IMR-90 (cell line): Measurements from ENCODE around the gene USP40. TPM values are rescaled to one million over a fixed set of nuclear protein-coding genes. Genes with fewer than 3 reads are reported as not detected.

Source experiments
- ATAC-seq: fragments of 200-7000 bp; cut with Tn5 transposase; 2 replicates; pipeline ENCODE4 v1.9.1; 2020; ENCODE audit warnings: low read depth, mild to moderate bottlenecking, moderate library complexity
- BruUV-seq: library from RNA; stranded (reverse); fragments of 400-500 nt; replicated peaks from 2 replicates; lab custom pipeline; 2021; lab: Mats Ljungman, UMichigan
- CTCF ChIA-PET: fragments of 300-600 bp; formaldehyde crosslinking; extraction: SDS; loops from one replicate; lab custom pipeline; 2021; ENCODE audit warnings: antibody characterized with exemption; lab: Yijun Ruan, JAX
- POLR2A ChIA-PET: fragments of 300-600 bp; sonication (Branson Sonifier 250); formaldehyde crosslinking; loops from one replicate; lab custom pipeline; 2022; ENCODE audit warnings: antibody characterized with exemption; ENCODE audit not compliant: unreplicated experiment; lab: Charles Lee
- DNase-seq: peaks from one replicate; pipeline ENCODE4 v3.0.0; 2013
- H2AFZ ChIP-seq: replicated peaks from 2 replicates; pipeline ENCODE3; 2013; ENCODE audit warnings: low read length, mild to moderate bottlenecking; ENCODE audit not compliant: poor library complexity
- H2AK5ac ChIP-seq: 2 replicates; pipeline ENCODE4 v1.6.1; 2013; ENCODE audit warnings: low read depth, low read length, inconsistent platforms
- H2AK9ac ChIP-seq: replicated peaks from 2 replicates; pipeline ENCODE3; 2013; ENCODE audit warnings: mild to moderate bottlenecking, low read depth, low read length, moderate library complexity; ENCODE audit not compliant: poor library complexity
- H2BK120ac ChIP-seq: 2 replicates; pipeline ENCODE4 v1.6.1; 2013; ENCODE audit warnings: low read depth, low read length, inconsistent platforms
- H2BK15ac ChIP-seq: 3 replicates; pipeline ENCODE4 v1.6.1; 2013; ENCODE audit warnings: low read depth, low read length, inconsistent platforms
- H2BK20ac ChIP-seq: 2 replicates; pipeline ENCODE4 v1.6.1; 2013; ENCODE audit warnings: low read depth, mild to moderate bottlenecking, inconsistent platforms, low read length, moderate library complexity
- H2BK5ac ChIP-seq: 2 replicates; pipeline ENCODE4 v1.6.1; 2013; ENCODE audit warnings: mild to moderate bottlenecking, low read depth, low read length, inconsistent platforms; ENCODE audit not compliant: poor library complexity, severe bottlenecking
- H3K14ac ChIP-seq: replicated peaks from 2 replicates; pipeline ENCODE4 v1.6.1; 2013; ENCODE audit warnings: low read depth, low read length, inconsistent platforms
- H3K18ac ChIP-seq: 2 replicates; pipeline ENCODE4 v1.6.1; 2013; ENCODE audit warnings: low read depth, low read length, control low read depth
- H3K23ac ChIP-seq: 2 replicates; pipeline ENCODE4 v1.6.1; 2013; ENCODE audit warnings: low read depth, low read length, inconsistent platforms
- H3K27ac ChIP-seq: 2 replicates; pipeline ENCODE4 v1.5.1; 2013; ENCODE audit warnings: mild to moderate bottlenecking, control low read depth, low read length; ENCODE audit not compliant: insufficient read depth
- H3K27me3 ChIP-seq: 2 replicates; pipeline ENCODE4 v1.6.1; 2013; ENCODE audit warnings: low read length; ENCODE audit not compliant: control insufficient read depth, insufficient read depth
- H3K36me3 ChIP-seq: 2 replicates; pipeline ENCODE4 v1.6.1; 2013; ENCODE audit warnings: low read length, mixed read lengths; ENCODE audit not compliant: control insufficient read depth, insufficient read depth
- H3K4ac ChIP-seq: 2 replicates; pipeline ENCODE4 v1.6.1; 2013; ENCODE audit warnings: low read depth, low read length, inconsistent platforms
- H3K4me1 ChIP-seq: 2 replicates; pipeline ENCODE4 v1.6.1; 2013; ENCODE audit warnings: low read length, mixed read lengths; ENCODE audit not compliant: control insufficient read depth, insufficient read depth
- H3K4me2 ChIP-seq: 2 replicates; pipeline ENCODE4 v1.6.1; 2013; ENCODE audit warnings: low read depth, mild to moderate bottlenecking, control low read depth, low read length, moderate library complexity
- H3K4me3 ChIP-seq: 2 replicates; pipeline ENCODE4 v1.5.1; 2013; ENCODE audit warnings: low read depth, mild to moderate bottlenecking, control low read depth, low read length, moderate library complexity; ENCODE audit not compliant: insufficient read depth
- H3K56ac ChIP-seq: 2 replicates; pipeline ENCODE4 v1.6.1; 2013; ENCODE audit warnings: low read length, inconsistent platforms; ENCODE audit not compliant: insufficient read depth; ENCODE audit errors: extremely low read depth
- H3K79me1 ChIP-seq, 2 experiments: 2 replicates each; pipeline ENCODE4 v1.6.1; 2013; ENCODE audit warnings: low read length in 2 of 2, inconsistent platforms in 1 of 2, low read depth in 1 of 2
- H3K9ac ChIP-seq: 2 replicates; pipeline ENCODE4 v1.6.1; 2013; ENCODE audit warnings: low read depth, low read length, control low read depth
- H3K9me1 ChIP-seq: 2 replicates; pipeline ENCODE4 v1.6.1; 2013; ENCODE audit warnings: low read length, inconsistent platforms; ENCODE audit not compliant: insufficient read depth
- H3K9me3 ChIP-seq: 2 replicates; pipeline ENCODE4 v1.6.1; 2013; ENCODE audit warnings: low read length; ENCODE audit not compliant: control insufficient read depth, insufficient read depth
- H4K20me1 ChIP-seq: 2 replicates; pipeline ENCODE4 v1.6.1; 2013; ENCODE audit warnings: low read length, inconsistent platforms; ENCODE audit not compliant: insufficient read depth
- H4K5ac ChIP-seq: 2 replicates; pipeline ENCODE4 v1.6.1; 2013; ENCODE audit warnings: mild to moderate bottlenecking, low read depth, low read length, control low read depth
- H4K8ac ChIP-seq, 2 experiments: 2 replicates each; pipeline ENCODE4 v1.6.1; 2013; ENCODE audit warnings: low read depth in 2 of 2, low read length in 2 of 2, control low read depth in 1 of 2, inconsistent platforms in 1 of 2
- H4K91ac ChIP-seq: 2 replicates; pipeline ENCODE4 v1.6.1; 2013; ENCODE audit warnings: low read depth, low read length, inconsistent platforms; ENCODE audit not compliant: insufficient read depth
- CEBPB ChIP-seq: IDR thresholded peaks from 2 replicates; pipeline ENCODE4 v1.6.1; 2012; ENCODE audit warnings: low read depth, low read length, improper control_type of control experiment
- USF2 ChIP-seq: fragments of 150-350 bp; IDR thresholded peaks from 2 replicates; pipeline ENCODE4 v1.6.1; 2017; ENCODE audit warnings: mild to moderate bottlenecking, antibody characterized with exemption, low read length, low read depth
- WGBS, 2 experiments: methylation state at CpG; one replicate each; pipeline versions ENCODE4 v1.1.5 to v1.1.7; 2013; ENCODE audit warnings: missing lambda C conversion rate in 2 of 2; ENCODE audit not compliant: insufficient read length in 1 of 2; ENCODE audit errors: extremely low coverage in 2 of 2; 5-methylcytosine and 5-hydroxymethylcytosine counted together
- dilution Hi-C: fragments of 300-500 bp; cut with HindIII; formaldehyde crosslinking; loops from one replicate; pipeline ENCODE4 v1.14.3; 2018; ENCODE audit warnings: low sequenced_read_pairs; ENCODE audit not compliant: unreplicated experiment
- in situ Hi-C: fragments of 300-500 bp; cut with MboI; formaldehyde crosslinking; loops from 3 replicates; pipeline ENCODE4 v1.14.3; 2019; ENCODE audit warnings: low sequenced_read_pairs, inconsistent platforms, mixed read lengths
- intact Hi-C: fragments of 100-400 bp; cut with micrococcal nuclease; formaldehyde crosslinking; loops from 2 replicates; pipeline ENCODE4 v1.10.0; 2022
- polyA plus RNA-seq, 3 experiments: library from polyadenylated mRNA; depleted of rRNA; stranded (reverse); fragments of >200 nt; gene quantifications; 2 replicates each; pipeline ENCODE4 v1.2.3, GENCODE V29; 2012; ENCODE audit warnings: low replicate concordance in 1 of 3
- total RNA-seq: library from RNA; depleted of rRNA; stranded (reverse); fragments of >200 nt; gene quantifications from 2 replicates; pipeline ENCODE4 v1.2.3, GENCODE V29; 2012

USP40 gene
- total and polyA plus RNA-seq, 2 of the 4 experiments (the other 2 are of a cell fraction), result 30.1 to 30.8 TPM

- Histone ChIP-seq H2BK20ac (no peak overlapping the region), H3K4me3 (no peak overlapping the region), H2BK5ac (no peak overlapping the region), H3K9ac (no peak overlapping the region), H3K14ac (no peak overlapping the region), H2BK15ac (no peak overlapping the region), H3K36me3 (0 out of 2 replicates have a peak, but pooled peaks cover 3% of the 10 kb centered on the region), H3K79me1 (peaks cover 0 to 4% of the 10 kb centered on the region in 2 experiments; a peak in 1 of 4 replicates), H3K4ac (no peak overlapping the region), H3K27ac (no peak overlapping the region), H3K27me3 (no peaks in the 10 kb centered on the region), H4K5ac (no peak overlapping the region), H2AFZ (no peak overlapping the region), H3K56ac (no peak overlapping the region), H4K91ac (no peak overlapping the region), H2AK9ac (no peak overlapping the region), H3K4me2 (no peak overlapping the region), H4K20me1 (no peaks in the 10 kb centered on the region), H2BK120ac (no peak overlapping the region), H3K23ac (no peak overlapping the region), H3K18ac (no peak overlapping the region), H3K4me1 (peaks cover 2% of the 10 kb centered on the region; the same call in 1 of the 2 replicates), H2AK5ac (no peak overlapping the region), H3K9me3 (peaks cover 4% of the 10 kb centered on the region; the same call in 1 of the 2 replicates), H4K8ac (no peak overlapping the region), H3K9me1 (no peaks in the 10 kb centered on the region)
- ChIA-PET POLR2A (interaction anchor here (0.6 kb wide), 1 partner anchor 12 kb away, joined by 3 read pairs; no protein-coding TSS in a partner anchor), CTCF (no interaction called here)
- ATAC-seq (no peak), DNase-seq (no peak)
- intact Hi-C loops, result no loop called here
- dilution Hi-C loops, result no loop called here
- no CpG with 5 or more reads among the region's 1 CpG for WGBS, 2 experiments
- in situ Hi-C loops, result no loop called here
- TF ChIP-seq CEBPB, result 0 out of 2 replicates have a peak, but pooled peaks have one; percentile 7
- no peak for TF ChIP-seq USF2
- BruUV-seq, result no TSS peak
Observed at GRCh38 chr2:233503481-233503880, 63.1 kb downstream of the USP40 start.
